Loucy (cell line): ENCODE results near the gene TSPAN9.

Experiments used
- H2AFZ ChIP-seq: fragments of 200-600 bp; sonication (generic); 2 replicates; pipeline ENCODE4 v1.6.0; 2016; ENCODE audit warnings: antibody characterized with exemption, mild to moderate bottlenecking, low read length, moderate library complexity
- H3F3A ChIP-seq: fragments of 200-600 bp; 2 replicates; pipeline ENCODE4 v1.6.0; 2016; ENCODE audit warnings: antibody characterized with exemption, low read depth, mild to moderate bottlenecking
- H3K27me3 ChIP-seq: fragments of 200-600 bp; sonication (generic); 2 replicates; pipeline ENCODE4 v1.6.1; 2014; ENCODE audit warnings: low read length, mild to moderate bottlenecking; ENCODE audit not compliant: insufficient read depth, poor library complexity, severe bottlenecking
- H3K36me3 ChIP-seq: fragments of 200-600 bp; sonication (generic); 2 replicates; pipeline ENCODE4 v1.6.1; 2016; ENCODE audit warnings: low read length; ENCODE audit not compliant: insufficient read depth
- H3K4me1 ChIP-seq: fragments of 200-600 bp; sonication (generic); 2 replicates; pipeline ENCODE4 v1.5.1; 2014; ENCODE audit warnings: low read length, mild to moderate bottlenecking; ENCODE audit not compliant: insufficient read depth, poor library complexity, severe bottlenecking
- H3K4me2 ChIP-seq: fragments of 200-600 bp; sonication (generic); 2 replicates; pipeline ENCODE4 v1.6.0; 2014; ENCODE audit warnings: antibody characterized with exemption, low read length, low read depth, mild to moderate bottlenecking; ENCODE audit not compliant: poor library complexity, severe bottlenecking
- H3K4me3 ChIP-seq: fragments of 200-600 bp; sonication (generic); 2 replicates; pipeline ENCODE4 v1.5.1; 2014; ENCODE audit warnings: low read length, mild to moderate bottlenecking, mixed read lengths; ENCODE audit not compliant: poor library complexity, severe bottlenecking
- H3K79me2 ChIP-seq: fragments of 200-600 bp; sonication (generic); 2 replicates; pipeline ENCODE4 v1.6.1; 2014; ENCODE audit warnings: low read length; ENCODE audit not compliant: insufficient read depth
- H3K9ac ChIP-seq: fragments of 200-600 bp; sonication (generic); 2 replicates; pipeline ENCODE4 v1.6.0; 2014; ENCODE audit warnings: mild to moderate bottlenecking, low read depth, low read length, moderate library complexity; ENCODE audit not compliant: poor library complexity, severe bottlenecking
- H3K9me2 ChIP-seq: fragments of 200-600 bp; sonication (generic); replicated peaks from 2 replicates; pipeline ENCODE4 v1.6.1; 2016; ENCODE audit warnings: low read depth, low read length, mixed read lengths
- H3K9me3 ChIP-seq: fragments of 200-600 bp; sonication (generic); 2 replicates; pipeline ENCODE4 v1.6.1; 2014; ENCODE audit warnings: mild to moderate bottlenecking, antibody characterized with exemption, low read length, low read depth; ENCODE audit not compliant: insufficient read depth
- H4K20me1 ChIP-seq: fragments of 200-600 bp; sonication (generic); 2 replicates; pipeline ENCODE4 v1.6.0; 2014; ENCODE audit warnings: antibody characterized with exemption, low read length, mild to moderate bottlenecking; ENCODE audit not compliant: insufficient read depth, poor library complexity, severe bottlenecking
- EZH2phosphoT487 ChIP-seq: fragments of 200-600 bp; IDR thresholded peaks from 2 replicates; pipeline ENCODE4 v1.6.1; 2018; ENCODE audit warnings: antibody characterized with exemption, mild to moderate bottlenecking, moderate library complexity, borderline replicate concordance
- TF ChIP-seq, protein P1 (sequence below): fragments of 200-600 bp; sonication (generic); conservative IDR thresholded peaks from 2 replicates; pipeline ENCODE4 v1.5.1; 2014; ENCODE audit warnings: mild to moderate bottlenecking, antibody characterized with exemption, low read length

TSPAN9 gene

DNA sequence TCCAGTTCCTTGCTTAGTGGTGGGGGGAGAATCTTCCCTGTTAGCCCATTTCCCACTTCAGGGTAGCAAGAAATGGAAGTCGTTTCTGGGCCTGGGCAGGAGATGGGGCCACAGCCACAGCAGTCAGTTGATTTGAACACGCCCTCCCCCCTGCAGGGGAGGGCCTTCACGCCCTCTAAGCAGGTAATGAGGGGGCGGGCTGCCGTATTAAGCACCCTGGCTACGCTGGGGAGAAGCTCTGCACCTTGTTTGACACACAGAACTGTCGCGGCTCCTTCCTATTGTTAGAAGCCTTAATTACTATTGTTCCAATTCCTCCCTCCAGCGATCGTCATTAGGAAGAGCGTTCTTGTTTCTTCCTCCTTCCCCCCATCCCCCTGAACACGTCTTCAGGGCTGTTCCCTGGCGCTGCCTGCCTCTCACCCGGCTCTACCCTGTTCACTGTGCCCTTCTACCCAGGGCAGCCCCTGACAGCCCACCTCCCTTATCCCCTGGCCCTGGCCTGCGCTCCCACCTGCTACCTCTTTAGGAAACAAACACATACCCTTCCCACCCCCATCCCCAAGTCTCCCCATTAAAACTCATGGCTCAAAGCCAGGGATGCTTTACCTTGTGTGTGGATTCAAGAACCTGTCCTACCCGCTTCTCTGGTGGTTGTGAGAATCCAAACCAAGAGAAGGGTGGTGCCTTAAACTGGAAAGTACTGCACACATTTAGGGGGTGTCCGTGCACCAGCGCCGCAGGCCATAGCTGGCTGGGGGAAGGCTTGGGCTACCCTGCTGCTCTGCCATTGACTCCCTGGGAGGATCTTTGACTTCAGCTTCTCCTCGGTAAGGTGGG, 137.6 kb downstream of the TSPAN9 start:
- H3K27me3 ChIP-seq: no peaks in the 10 kb centered on the region
- H2AFZ ChIP-seq: no peak overlapping the region
- no peaks in the 10 kb centered on the region for H3K36me3 ChIP-seq
- no peaks in the 10 kb centered on the region for H3K79me2 ChIP-seq
- no peak overlapping the region for H3K4me3 ChIP-seq
- H3K4me2 ChIP-seq: no peak overlapping the region
- no peak for TF ChIP-seq EZH2phosphoT487
- TF ChIP-seq, protein P1, sequence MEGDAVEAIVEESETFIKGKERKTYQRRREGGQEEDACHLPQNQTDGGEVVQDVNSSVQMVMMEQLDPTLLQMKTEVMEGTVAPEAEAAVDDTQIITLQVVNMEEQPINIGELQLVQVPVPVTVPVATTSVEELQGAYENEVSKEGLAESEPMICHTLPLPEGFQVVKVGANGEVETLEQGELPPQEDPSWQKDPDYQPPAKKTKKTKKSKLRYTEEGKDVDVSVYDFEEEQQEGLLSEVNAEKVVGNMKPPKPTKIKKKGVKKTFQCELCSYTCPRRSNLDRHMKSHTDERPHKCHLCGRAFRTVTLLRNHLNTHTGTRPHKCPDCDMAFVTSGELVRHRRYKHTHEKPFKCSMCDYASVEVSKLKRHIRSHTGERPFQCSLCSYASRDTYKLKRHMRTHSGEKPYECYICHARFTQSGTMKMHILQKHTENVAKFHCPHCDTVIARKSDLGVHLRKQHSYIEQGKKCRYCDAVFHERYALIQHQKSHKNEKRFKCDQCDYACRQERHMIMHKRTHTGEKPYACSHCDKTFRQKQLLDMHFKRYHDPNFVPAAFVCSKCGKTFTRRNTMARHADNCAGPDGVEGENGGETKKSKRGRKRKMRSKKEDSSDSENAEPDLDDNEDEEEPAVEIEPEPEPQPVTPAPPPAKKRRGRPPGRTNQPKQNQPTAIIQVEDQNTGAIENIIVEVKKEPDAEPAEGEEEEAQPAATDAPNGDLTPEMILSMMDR: no peak
- H3K4me1 ChIP-seq: no peaks in the 10 kb centered on the region
- H3F3A ChIP-seq: no peaks in the 10 kb centered on the region
- H4K20me1 ChIP-seq: no peaks in the 10 kb centered on the region
- H3K9me2 ChIP-seq: no peaks in the 10 kb centered on the region
- no peaks in the 10 kb centered on the region for H3K9me3 ChIP-seq
- no peak overlapping the region for H3K9ac ChIP-seq

DNA sequence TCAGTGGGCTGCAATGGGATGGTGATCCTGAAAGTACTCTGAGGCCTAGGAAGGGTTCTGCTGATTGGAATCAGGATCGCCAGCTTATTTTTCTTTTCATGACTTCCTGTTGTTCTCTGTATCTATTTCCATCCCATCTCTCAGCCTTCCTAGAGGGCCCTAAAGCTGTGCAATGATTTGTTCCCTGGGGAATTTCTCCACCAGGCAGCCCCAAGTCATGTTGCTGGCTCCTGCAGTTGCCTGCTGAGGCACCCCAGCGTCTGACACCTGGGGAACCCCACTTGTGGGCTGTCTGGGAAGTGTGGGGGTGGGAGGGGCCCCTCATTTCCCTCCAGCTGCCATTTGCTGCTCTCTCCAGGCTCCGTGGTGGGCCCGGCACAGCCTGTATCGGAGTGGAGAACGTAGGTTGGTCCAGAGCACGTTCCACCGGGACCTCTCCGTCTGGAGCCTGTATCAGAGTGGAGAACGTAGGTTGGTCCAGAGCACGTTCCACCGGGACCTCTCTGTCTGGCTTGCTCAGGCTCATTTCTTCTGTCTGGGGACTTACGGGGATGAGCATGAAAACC, 138.3 kb downstream of the TSPAN9 start:
- no peak overlapping the region for H3K9ac ChIP-seq
- no peaks in the 10 kb centered on the region for H3K27me3 ChIP-seq
- H3K4me3 ChIP-seq: no peak overlapping the region
- H3K9me3 ChIP-seq: no peaks in the 10 kb centered on the region
- no peaks in the 10 kb centered on the region for H3K36me3 ChIP-seq
- no peaks in the 10 kb centered on the region for H3K9me2 ChIP-seq
- no peaks in the 10 kb centered on the region for H3K79me2 ChIP-seq
- no peaks in the 10 kb centered on the region for H4K20me1 ChIP-seq
- no peaks in the 10 kb centered on the region for H3K4me1 ChIP-seq
- no peaks in the 10 kb centered on the region for H3F3A ChIP-seq
- TF ChIP-seq EZH2phosphoT487: no peak
- TF ChIP-seq, protein P1: no peak
- H3K4me2 ChIP-seq: no peak overlapping the region
- no peak overlapping the region for H2AFZ ChIP-seq

DNA sequence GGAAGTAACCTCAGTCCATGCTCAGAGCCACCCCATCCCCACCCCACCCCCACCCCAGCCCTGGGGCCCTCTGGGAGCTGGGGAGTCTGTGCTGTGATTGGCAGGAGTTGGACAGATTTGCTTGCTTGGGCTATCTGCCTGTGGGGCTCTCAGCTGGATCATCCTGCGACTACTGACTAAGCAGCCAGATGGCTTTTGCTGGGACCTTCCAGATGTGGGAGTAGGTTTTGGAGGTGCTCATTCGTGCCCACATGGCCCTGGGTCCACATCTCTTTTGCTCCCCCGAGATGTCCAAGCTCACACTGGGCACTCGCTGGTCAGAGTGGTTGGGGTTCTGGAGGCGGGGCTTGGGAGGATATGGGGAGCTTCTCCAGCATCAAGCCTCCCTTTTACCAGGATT, 138.9 kb downstream of the TSPAN9 start:
- Histone ChIP-seq H3F3A (no peaks in the 10 kb centered on the region), H3K4me1 (no peaks in the 10 kb centered on the region), H3K9me2 (no peaks in the 10 kb centered on the region), H3K9ac (no peak overlapping the region), H4K20me1 (no peaks in the 10 kb centered on the region), H3K36me3 (no peaks in the 10 kb centered on the region), H3K4me3 (no peak overlapping the region), H3K9me3 (no peaks in the 10 kb centered on the region), H2AFZ (no peak overlapping the region), H3K79me2 (no peaks in the 10 kb centered on the region), H3K4me2 (no peak overlapping the region), H3K27me3 (no peaks in the 10 kb centered on the region)
- no peak for TF ChIP-seq EZH2phosphoT487
- TF ChIP-seq, protein P1: no peak
